ENCODE measurements around the gene MVD. TPM values are rescaled to one million over a fixed set of nuclear protein-coding genes. Genes with fewer than 3 reads are reported as not detected.
A peak's percentile ranks its signal among the peaks of the same experiment; 100 is the strongest.

MVD gene
- total and polyA plus RNA-seq, 10 of the 15 experiments (the other 5 are each of a cell fraction or from before 2014, with no cell fraction given): 5.0 to 147 (median 65.0) TPM

DNA sequence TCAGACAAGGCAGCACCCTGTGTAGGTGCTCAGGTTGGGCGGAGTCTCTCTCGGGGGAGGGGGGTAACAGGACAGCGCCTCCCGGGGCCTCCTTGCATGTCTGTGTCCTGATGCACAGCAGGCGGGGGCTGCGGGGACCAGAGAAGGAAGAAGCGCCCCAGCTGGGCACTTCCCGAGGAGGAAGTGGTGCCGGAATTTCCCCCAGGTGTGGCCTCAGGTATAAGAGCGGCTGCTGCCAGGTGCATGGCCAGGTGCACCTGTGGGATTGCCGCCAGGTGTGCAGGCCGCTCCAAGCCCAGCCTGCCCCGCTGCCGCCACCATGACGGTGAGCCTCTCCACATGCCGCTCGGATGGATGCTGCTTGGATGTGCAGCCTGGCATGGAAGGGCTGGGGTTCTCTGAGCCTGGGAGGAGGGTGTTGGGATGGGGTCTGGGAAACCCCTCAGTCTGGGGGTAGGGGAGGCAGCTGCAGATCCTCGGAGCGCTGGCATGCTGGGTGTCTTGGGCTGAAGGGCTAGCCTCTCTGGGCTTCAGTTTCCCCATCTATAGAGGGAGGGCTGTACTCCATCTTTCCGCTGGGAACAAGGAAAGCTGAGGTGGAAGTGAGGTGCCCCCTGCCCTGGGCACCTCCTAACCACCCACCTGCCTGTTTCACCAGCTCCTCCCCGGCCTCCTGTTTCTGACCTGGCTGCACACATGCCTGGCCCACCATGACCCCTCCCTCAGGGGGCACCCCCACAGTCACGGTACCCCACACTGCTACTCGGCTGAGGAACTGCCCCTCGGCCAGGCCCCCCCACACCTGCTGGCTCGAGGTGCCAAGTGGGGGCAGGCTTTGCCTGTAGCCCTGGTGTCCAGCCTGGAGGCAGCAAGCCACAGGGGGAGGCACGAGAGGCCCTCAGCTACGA lies 24.3 kb downstream of the MVD start, which contains the start of gene IL17C:
TSS of gene IL17C (plus strand) at position 250 of the 908 bp plus-strand sequence. CDS start at position 320, 70 bp downstream.
- H3K4me2 ChIP-seq (ENCODE audit: control insufficient read depth, insufficient read depth): peak within 1 kb of the TSS; percentile 13; the same call in 1 of the 2 replicates

More for the DNA sequence above, 24.3 kb downstream of the MVD start, which contains the start of gene IL17C:
- FAIRE-seq (no peak), DNase-seq (ENCODE audit: low read depth, low spot score) (no peak), ATAC-seq (no peak)
- H2AFZ ChIP-seq (ENCODE audit: control insufficient read depth, low read depth, low read length): no peak within 1 kb of the TSS
- intact Hi-C loops (cut with micrococcal nuclease; ENCODE audit: unreplicated experiment): no loop called here
- H4K20me1 ChIP-seq (ENCODE audit: control insufficient read depth, insufficient read depth): no peaks in the 10 kb centered on the region; the same call in 1 of the 2 replicates
- TF ChIP-seq TAF1 (IDR thresholded peaks at IDR 0.05; ENCODE audit: borderline replicate concordance, low read depth, low read length): no peak
- TF ChIP-seq, protein P1, sequence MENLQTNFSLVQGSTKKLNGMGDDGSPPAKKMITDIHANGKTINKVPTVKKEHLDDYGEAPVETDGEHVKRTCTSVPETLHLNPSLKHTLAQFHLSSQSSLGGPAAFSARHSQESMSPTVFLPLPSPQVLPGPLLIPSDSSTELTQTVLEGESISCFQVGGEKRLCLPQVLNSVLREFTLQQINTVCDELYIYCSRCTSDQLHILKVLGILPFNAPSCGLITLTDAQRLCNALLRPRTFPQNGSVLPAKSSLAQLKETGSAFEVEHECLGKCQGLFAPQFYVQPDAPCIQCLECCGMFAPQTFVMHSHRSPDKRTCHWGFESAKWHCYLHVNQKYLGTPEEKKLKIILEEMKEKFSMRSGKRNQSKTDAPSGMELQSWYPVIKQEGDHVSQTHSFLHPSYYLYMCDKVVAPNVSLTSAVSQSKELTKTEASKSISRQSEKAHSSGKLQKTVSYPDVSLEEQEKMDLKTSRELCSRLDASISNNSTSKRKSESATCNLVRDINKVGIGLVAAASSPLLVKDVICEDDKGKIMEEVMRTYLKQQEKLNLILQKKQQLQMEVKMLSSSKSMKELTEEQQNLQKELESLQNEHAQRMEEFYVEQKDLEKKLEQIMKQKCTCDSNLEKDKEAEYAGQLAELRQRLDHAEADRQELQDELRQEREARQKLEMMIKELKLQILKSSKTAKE (IDR thresholded peaks at IDR 0.05; ENCODE audit: low read depth, poor library complexity, severe bottlenecking): no peak
- TF ChIP-seq BCL11A (IDR thresholded peaks at IDR 0.05; ENCODE audit: low read depth, low read length): no peak
- no peak for TF ChIP-seq SMAD1 (IDR thresholded peaks at IDR 0.05; ENCODE audit: low read depth, partially characterized antibody)
- no peak for TF ChIP-seq ZNF207 (IDR thresholded peaks at IDR 0.05; ENCODE audit: borderline replicate concordance)
- TF ChIP-seq ATF7 (IDR thresholded peaks at IDR 0.05; ENCODE audit: low read depth): no peak
- TF ChIP-seq GATAD2B (conservative IDR thresholded peaks at IDR 0.05; ENCODE audit: low read depth): no peak
- TF ChIP-seq KAT2A (conservative IDR thresholded peaks at IDR 0.05; ENCODE audit: control insufficient read depth, low read depth, low read length): no peak
- TF ChIP-seq, protein P2, sequence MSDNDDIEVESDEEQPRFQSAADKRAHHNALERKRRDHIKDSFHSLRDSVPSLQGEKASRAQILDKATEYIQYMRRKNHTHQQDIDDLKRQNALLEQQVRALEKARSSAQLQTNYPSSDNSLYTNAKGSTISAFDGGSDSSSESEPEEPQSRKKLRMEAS (IDR thresholded peaks at IDR 0.05; ENCODE audit: low read depth, low read length): no peak
- no peak for TF ChIP-seq RB1 (IDR thresholded peaks at IDR 0.05; ENCODE audit: borderline replicate concordance)
- no peak for TF ChIP-seq CREB1 (IDR thresholded peaks at IDR 0.05; ENCODE audit: low read depth)
- TF ChIP-seq, protein P3, sequence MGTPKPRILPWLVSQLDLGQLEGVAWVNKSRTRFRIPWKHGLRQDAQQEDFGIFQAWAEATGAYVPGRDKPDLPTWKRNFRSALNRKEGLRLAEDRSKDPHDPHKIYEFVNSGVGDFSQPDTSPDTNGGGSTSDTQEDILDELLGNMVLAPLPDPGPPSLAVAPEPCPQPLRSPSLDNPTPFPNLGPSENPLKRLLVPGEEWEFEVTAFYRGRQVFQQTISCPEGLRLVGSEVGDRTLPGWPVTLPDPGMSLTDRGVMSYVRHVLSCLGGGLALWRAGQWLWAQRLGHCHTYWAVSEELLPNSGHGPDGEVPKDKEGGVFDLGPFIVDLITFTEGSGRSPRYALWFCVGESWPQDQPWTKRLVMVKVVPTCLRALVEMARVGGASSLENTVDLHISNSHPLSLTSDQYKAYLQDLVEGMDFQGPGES (IDR thresholded peaks at IDR 0.05): no peak
- TF ChIP-seq TCF12 (IDR thresholded peaks at IDR 0.05; ENCODE audit: low read depth, low read length): peak; percentile 78
- TF ChIP-seq TCF3 (IDR thresholded peaks at IDR 0.05; ENCODE audit: borderline replicate concordance, insufficient read depth, low read depth, low read length): peak; percentile 74; the same call in 1 of the 2 replicates
- BruUV-seq (replicated peaks): no TSS peak
- ChIA-PET RAD21 (ENCODE audit: unreplicated experiment) (interaction anchor here (1.5 kb wide), 1 partner anchor 11 kb away, joined by 6 read pairs; no protein-coding TSS in a partner anchor), SMC1A (ENCODE audit: uncharacterized antibody, unreplicated experiment) (no interaction called here), CTCF (no interaction called here), POLR2A (interaction anchor here (0.5 to 1.7 kb wide), 6 partner anchors 10 to 529 kb away, joined by 3 to 6 read pairs (median 4); no protein-coding TSS in a partner anchor)
- no peak within 1 kb of the TSS for H3K9ac ChIP-seq (ENCODE audit: control insufficient read depth, insufficient read depth, low read length)
- H3K4me1 ChIP-seq (ENCODE audit: control insufficient read depth, insufficient read depth, low read length): peaks cover 26% of the 10 kb centered on the region
- H3K4me3 ChIP-seq: no peak within 1 kb of the TSS
- H3K36me3 ChIP-seq (ENCODE audit: control insufficient read depth in 2 of 2, insufficient read depth in 2 of 2, low read length in 1 of 2): no peaks in the 10 kb centered on the region
- in situ Hi-C loops (cut with MboI): no loop called here
- H3K27ac ChIP-seq (ENCODE audit: control insufficient read depth, insufficient read depth): no peak within 1 kb of the TSS
- 9% methylated on average over 26 of the region's 27 CpGs for WGBS (ENCODE audit: insufficient coverage, insufficient replicate concordance, low lambda C conversion rate, missing lambda C conversion rate)
- H3K27me3 ChIP-seq (replicated peaks in 1 of 2; ENCODE audit: control insufficient read depth in 2 of 2, insufficient read depth in 2 of 2, low read length in 1 of 2): peaks cover 13 to 18% of the 10 kb centered on the region in 2 experiments
- no peaks in the 10 kb centered on the region for H3K79me2 ChIP-seq (ENCODE audit: control insufficient read depth, insufficient read depth, low read length)
- H3K9me3 ChIP-seq (replicated peaks; ENCODE audit: control insufficient read depth, insufficient read depth, low read length): no peaks in the 10 kb centered on the region; the same call in 2 of the 3 replicates

All from GM12878 (cell line).